Suprapubic skin (tissue), 3 donors: ENCODE results near the gene PRKAG2.

ENCODE experiments used
- CTCF ChIP-seq, 2 donors: fragments of 200-600 bp in 1 of 2; fragments of 450-650 bp in 1 of 2; sonication (generic) in 1 of 2; IDR thresholded peaks; one replicate each; pipeline ENCODE4 v1.5.1; 2016 to 2019; ENCODE audit warnings: antibody characterized with exemption in 2 of 2, mild to moderate bottlenecking in 1 of 2, moderate library complexity in 1 of 2
- POLR2A ChIP-seq, 2 donors: fragments of 450-650 bp; IDR thresholded peaks; one replicate each; pipeline ENCODE4 v1.6.1; 2017; ENCODE audit warnings: antibody characterized with exemption in 2 of 2, mild to moderate bottlenecking in 2 of 2, moderate library complexity in 2 of 2

GRCh38 chr7:151615058-151615457, 261.9 kb downstream of the PRKAG2 start:
- TF ChIP-seq CTCF (IDR thresholded peaks at IDR 0.05) (no peak), POLR2A (IDR thresholded peaks at IDR 0.05) (no peak)
